ENCODE measurements around the gene CCT2. TPM values are rescaled to one million over a fixed set of nuclear protein-coding genes. Genes with fewer than 3 reads are reported as not detected.

The CCT2 gene
- total RNA-seq, 1 donor from 2014 or later, result 262 TPM

DNA sequence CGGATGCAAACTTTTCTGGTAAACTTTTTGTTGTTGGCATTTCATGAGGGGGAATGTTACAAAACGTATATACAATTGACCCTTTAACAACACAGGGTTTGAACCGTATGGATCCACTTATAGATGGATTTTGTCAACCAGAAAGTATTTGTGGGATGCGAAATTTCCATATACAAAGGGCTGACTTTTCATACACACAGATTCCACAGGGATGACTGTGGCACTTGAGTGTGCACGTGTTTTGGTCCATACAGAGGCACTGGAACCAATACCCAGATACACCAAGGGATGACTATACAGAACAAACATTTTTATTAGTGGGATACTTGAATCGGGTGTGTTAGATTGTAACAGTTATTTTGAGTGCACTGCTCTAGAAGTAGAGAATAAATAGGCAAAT is 29.8 kb upstream of the CCT2 start:
- H3K27ac Mint-ChIP-seq (ENCODE audit: unreplicated experiment), result peak overlapping the region; percentile 81

DNA sequence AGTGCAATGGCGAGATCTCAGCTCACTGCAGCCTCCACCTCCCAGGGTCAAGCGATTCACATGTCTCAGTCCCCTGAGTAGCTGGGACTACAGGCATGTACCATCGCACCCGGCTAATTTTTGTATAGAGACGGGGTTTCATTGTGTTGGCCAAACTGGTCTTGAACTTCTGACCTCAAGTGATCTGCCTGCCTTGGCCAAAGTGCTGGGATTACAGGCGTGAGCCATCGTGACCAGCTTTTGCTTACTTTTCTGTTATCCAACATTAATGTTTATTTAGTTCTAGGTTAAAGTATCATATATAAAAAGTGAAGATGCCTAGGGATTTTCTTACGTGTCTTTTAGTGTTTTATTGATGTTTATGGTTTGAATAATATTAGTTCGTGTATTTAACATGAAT is 28.9 kb upstream of the CCT2 start:
- Histone ChIP-seq H3K9ac (ENCODE audit: low read length) (no peak overlapping the region), H2AFZ (ENCODE audit: low read depth, low read length) (no peak overlapping the region), H4K20me1 (ENCODE audit: insufficient read depth, low read length) (peaks cover 4% of the 10 kb centered on the region), H3K4me2 (ENCODE audit: low read length) (no peak overlapping the region), H3K79me2 (ENCODE audit: insufficient read depth, low read length) (peaks cover 60% of the 10 kb centered on the region), H3K27me3 (ENCODE audit: insufficient read depth, low read length) (no peaks in the 10 kb centered on the region), H3K27ac (ENCODE audit: low read depth, low read length) (peak overlapping the region; percentile 68), H3K36me3 (ENCODE audit: insufficient read depth, low read length) (no peaks in the 10 kb centered on the region), H3K9me3 (ENCODE audit: insufficient read depth, low read depth, low read length) (no peaks in the 10 kb centered on the region), H3K4me1 (ENCODE audit: insufficient read depth, low read length) (peaks cover 11% of the 10 kb centered on the region), H3K4me3 (ENCODE audit: insufficient read depth, low read depth, low read length) (no peak overlapping the region)
- no peak for TF ChIP-seq EZH2 (IDR thresholded peaks at IDR 0.05; ENCODE audit: insufficient read depth, low read length)
- TF ChIP-seq CTCF (IDR thresholded peaks at IDR 0.05; ENCODE audit: insufficient read depth, low read depth, low read length), result no peak
- Mint-ChIP-seq H3K27me3 (ENCODE audit: low read depth, unreplicated experiment) (no peaks in the 10 kb centered on the region), H3K36me3 (ENCODE audit: low read depth, unreplicated experiment) (no peaks in the 10 kb centered on the region), H3K4me1 (ENCODE audit: low read depth, unreplicated experiment) (peaks cover 17% of the 10 kb centered on the region), H3K4me3 (ENCODE audit: unreplicated experiment) (no peak overlapping the region), H3K9me3 (ENCODE audit: unreplicated experiment) (no peaks in the 10 kb centered on the region), H3K27ac (ENCODE audit: unreplicated experiment) (peak overlapping the region; percentile 83)
- DNase-seq (ENCODE audit: low read depth) (no peak), FAIRE-seq (no peak)

More for the DNA sequence above, 29.8 kb upstream of the CCT2 start:
- Histone ChIP-seq H3K4me1 (ENCODE audit: insufficient read depth, low read length) (peaks cover 11% of the 10 kb centered on the region), H3K4me3 (ENCODE audit: insufficient read depth, low read depth, low read length) (no peak overlapping the region), H3K79me2 (ENCODE audit: insufficient read depth, low read length) (peaks cover 53% of the 10 kb centered on the region), H2AFZ (ENCODE audit: low read depth, low read length) (no peak overlapping the region), H3K27me3 (ENCODE audit: insufficient read depth, low read length) (no peaks in the 10 kb centered on the region), H3K4me2 (ENCODE audit: low read length) (peak overlapping the region; percentile 12), H3K36me3 (ENCODE audit: insufficient read depth, low read length) (no peaks in the 10 kb centered on the region), H4K20me1 (ENCODE audit: insufficient read depth, low read length) (peaks cover 4% of the 10 kb centered on the region), H3K9ac (ENCODE audit: low read length) (peak overlapping the region; percentile 4), H3K27ac (ENCODE audit: low read depth, low read length) (peak overlapping the region; percentile 71), H3K9me3 (ENCODE audit: insufficient read depth, low read depth, low read length) (no peaks in the 10 kb centered on the region)
- DNase-seq (ENCODE audit: low read depth) (peak; percentile 94), FAIRE-seq (peak; percentile 84)
- Mint-ChIP-seq H3K4me3 (ENCODE audit: unreplicated experiment) (no peak overlapping the region), H3K27me3 (ENCODE audit: low read depth, unreplicated experiment) (no peaks in the 10 kb centered on the region), H3K9me3 (ENCODE audit: unreplicated experiment) (no peaks in the 10 kb centered on the region), H3K4me1 (ENCODE audit: low read depth, unreplicated experiment) (peaks cover 17% of the 10 kb centered on the region), H3K36me3 (ENCODE audit: low read depth, unreplicated experiment) (no peaks in the 10 kb centered on the region)
- TF ChIP-seq CTCF (IDR thresholded peaks at IDR 0.05; ENCODE audit: insufficient read depth, low read depth, low read length), result no peak

DNA sequence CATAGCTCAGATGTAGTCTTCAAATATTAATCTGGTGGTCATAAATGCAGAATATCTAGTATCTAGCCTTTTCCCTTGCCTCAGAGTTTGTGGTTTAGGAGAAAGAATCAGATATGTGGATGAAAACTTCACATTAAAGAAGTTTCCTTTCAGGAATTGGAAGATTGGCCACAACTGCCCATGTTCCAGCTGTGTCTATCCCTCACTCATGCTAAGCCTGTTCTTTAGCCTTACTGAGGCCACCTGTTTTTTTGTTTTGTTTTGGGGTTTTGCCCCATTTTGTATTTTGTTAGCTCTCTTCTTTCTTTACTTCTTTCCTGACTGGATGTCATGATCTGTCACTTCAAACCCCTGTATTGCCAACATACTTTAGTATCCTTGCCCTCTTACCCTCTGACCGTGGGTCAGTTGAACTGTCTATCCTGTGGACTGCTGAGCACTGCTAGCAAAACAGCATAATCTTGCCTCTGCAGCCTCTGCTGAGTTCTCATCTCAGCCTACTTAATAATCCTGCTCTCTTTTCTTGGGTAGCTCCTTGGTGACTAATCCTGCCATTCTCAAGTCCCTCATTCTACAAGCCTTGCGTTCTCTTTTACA is 22.0 kb upstream of the CCT2 start:
- Histone ChIP-seq H3K4me2 (ENCODE audit: low read length) (no peak overlapping the region), H3K9me3 (ENCODE audit: insufficient read depth, low read depth, low read length) (no peaks in the 10 kb centered on the region), H3K9ac (ENCODE audit: low read length) (no peak overlapping the region), H4K20me1 (ENCODE audit: insufficient read depth, low read length) (no peaks in the 10 kb centered on the region), H3K27me3 (ENCODE audit: insufficient read depth, low read length) (no peaks in the 10 kb centered on the region), H3K4me1 (ENCODE audit: insufficient read depth, low read length) (no peaks in the 10 kb centered on the region), H2AFZ (ENCODE audit: low read depth, low read length) (no peak overlapping the region), H3K27ac (ENCODE audit: low read depth, low read length) (no peak overlapping the region), H3K79me2 (ENCODE audit: insufficient read depth, low read length) (peaks cover 35% of the 10 kb centered on the region), H3K36me3 (ENCODE audit: insufficient read depth, low read length) (peaks cover 10% of the 10 kb centered on the region), H3K4me3 (ENCODE audit: insufficient read depth, low read depth, low read length) (no peak overlapping the region)
- DNase-seq (ENCODE audit: low read depth) (no peak), FAIRE-seq (no peak)
- H3K36me3 Mint-ChIP-seq (ENCODE audit: low read depth, unreplicated experiment), result peaks cover 9% of the 10 kb centered on the region
- peaks cover 4% of the 10 kb centered on the region for H3K4me1 Mint-ChIP-seq (ENCODE audit: low read depth, unreplicated experiment)
- no peak for TF ChIP-seq EZH2 (IDR thresholded peaks at IDR 0.05; ENCODE audit: insufficient read depth, low read length)
- TF ChIP-seq CTCF (IDR thresholded peaks at IDR 0.05; ENCODE audit: insufficient read depth, low read depth, low read length), result no peak
- no peak overlapping the region for H3K4me3 Mint-ChIP-seq (ENCODE audit: unreplicated experiment)
- no peaks in the 10 kb centered on the region for H3K27me3 Mint-ChIP-seq (ENCODE audit: low read depth, unreplicated experiment)
- H3K9me3 Mint-ChIP-seq (ENCODE audit: unreplicated experiment), result no peaks in the 10 kb centered on the region
- no peak overlapping the region for H3K27ac Mint-ChIP-seq (ENCODE audit: unreplicated experiment)

All from astrocyte (in vitro differentiated cells and primary cell).